Right cardiac atrium (tissue), 5 donors: ENCODE results near the gene ZDHHC7. TPM values are rescaled to one million over a fixed set of nuclear protein-coding genes. Genes with fewer than 3 reads are reported as not detected.

ENCODE experiments used
- ATAC-seq, 2 donors: fragments of 200-7000 bp; cut with Tn5 transposase; one replicate each; pipeline versions ENCODE4 v1.8.0 to v1.9.1; 2020; ENCODE audit warnings: moderate library complexity in 2 of 2, mild to moderate bottlenecking in 1 of 2
- DNase-seq, 3 donors: peaks; one replicate each; pipeline ENCODE4 v3.0.0-alpha.2; 2020
- H3K27ac ChIP-seq: one replicate; pipeline ENCODE4 v1.5.1; 2013; ENCODE audit warnings: mild to moderate bottlenecking, low read length, control low read depth, moderate library complexity
- H3K27me3 ChIP-seq: one replicate; pipeline ENCODE4 v1.6.1; 2013; ENCODE audit not compliant: control insufficient read depth, insufficient read depth
- H3K4me1 ChIP-seq: one replicate; pipeline ENCODE4 v1.6.1; 2013; ENCODE audit warnings: low read length; ENCODE audit not compliant: control insufficient read depth, insufficient read depth
- H3K4me3 ChIP-seq: one replicate; pipeline ENCODE4 v1.5.1; 2013; ENCODE audit warnings: low read length, control low read depth
- H3K9me3 ChIP-seq: one replicate; pipeline ENCODE4 v1.6.1; 2013; ENCODE audit warnings: low read length; ENCODE audit not compliant: control insufficient read depth
- WGBS: extraction: QIAGEN DNeasy Blood & Tissue Kit; methylation state at CpG from one replicate; pipeline ENCODE4 v1.1.7; 2013; 5-methylcytosine and 5-hydroxymethylcytosine counted together
- intact Hi-C, 4 donors: fragments of 100-400 bp; cut with DNase I; formaldehyde crosslinking; loops; one replicate each; pipeline versions ENCODE4 v1.11.0 to v1.14.0; 2022 to 2023
- polyA plus RNA-seq: library from polyadenylated mRNA; stranded (reverse); fragments of 200-250 nt; gene quantifications from one replicate; pipeline ENCODE4 v1.2.3, GENCODE V29; 2013
- total RNA-seq, 4 donors: library from RNA; stranded (reverse); fragmentation: NEBNext Ultra II Directional; extraction: Animal tissue kit (Norgen Biotek cat#: 25700); gene quantifications; one replicate each; pipeline ENCODE4 v1.2.1, GENCODE V29; 2021
- donor health status: healthy with polysubstance abuse.
- donor health status: DM: no; HTN: yes; CAD: no.
- donor health status: DM: no; HTN: no; CAD: no.
- donor health status: DM: no; HTN: yes; CAD: no; lungs with severe emphysema.
- donor health status: DM: yes; HTN: yes; CAD: no.

Gene ZDHHC7
- total and polyA plus RNA-seq, 5 donors = 19.4 to 39.2 (median 36.3) TPM

- peaks cover 2% of the 10 kb centered on the region for H3K4me1 ChIP-seq
- no peak overlapping the region for H3K4me3 ChIP-seq
- H3K27ac ChIP-seq = no peak overlapping the region
- no peaks in the 10 kb centered on the region for H3K9me3 ChIP-seq
- H3K27me3 ChIP-seq = no peaks in the 10 kb centered on the region
- WGBS = 75% methylated on average over 16 of the region's 16 CpGs
- DNase-seq (peak in 1 of 3 donors; percentile 50), ATAC-seq (no peak)
- intact Hi-C loops = no loop called here
Observed at GRCh38 chr16:85029981-85030401, 18.7 kb upstream of the ZDHHC7 start.

DNA sequence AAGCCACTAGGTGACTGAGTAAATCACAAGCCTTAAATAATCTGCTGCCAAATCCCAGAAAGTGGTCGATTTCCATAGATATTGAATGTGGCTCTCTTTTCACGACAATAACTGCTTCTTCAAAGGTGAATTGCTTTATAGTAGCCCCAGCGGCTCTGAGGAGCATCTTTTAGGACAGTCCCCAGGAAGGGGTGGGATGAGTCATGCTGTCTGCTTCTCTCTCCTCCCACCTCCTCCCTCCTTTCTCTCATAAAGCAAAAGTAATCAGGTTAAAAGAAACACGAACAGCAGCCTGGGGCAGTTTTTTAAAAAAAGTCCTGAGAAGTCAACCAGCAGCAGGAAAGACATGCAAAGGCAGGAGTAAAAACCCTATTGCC is 18.1 kb upstream of the ZDHHC7 start:
- intact Hi-C loops = no loop called here
- no peak overlapping the region for H3K4me3 ChIP-seq
- ATAC-seq = peak in 1 of 2 donors; percentile 23
- peak in 1 of 3 donors; percentile 16 for DNase-seq
- WGBS = 41% methylated on average over 4 of the region's 4 CpGs
- no peak overlapping the region for H3K27ac ChIP-seq
- H3K4me1 ChIP-seq = peaks cover 2% of the 10 kb centered on the region
- H3K9me3 ChIP-seq = no peaks in the 10 kb centered on the region
- no peaks in the 10 kb centered on the region for H3K27me3 ChIP-seq

DNA sequence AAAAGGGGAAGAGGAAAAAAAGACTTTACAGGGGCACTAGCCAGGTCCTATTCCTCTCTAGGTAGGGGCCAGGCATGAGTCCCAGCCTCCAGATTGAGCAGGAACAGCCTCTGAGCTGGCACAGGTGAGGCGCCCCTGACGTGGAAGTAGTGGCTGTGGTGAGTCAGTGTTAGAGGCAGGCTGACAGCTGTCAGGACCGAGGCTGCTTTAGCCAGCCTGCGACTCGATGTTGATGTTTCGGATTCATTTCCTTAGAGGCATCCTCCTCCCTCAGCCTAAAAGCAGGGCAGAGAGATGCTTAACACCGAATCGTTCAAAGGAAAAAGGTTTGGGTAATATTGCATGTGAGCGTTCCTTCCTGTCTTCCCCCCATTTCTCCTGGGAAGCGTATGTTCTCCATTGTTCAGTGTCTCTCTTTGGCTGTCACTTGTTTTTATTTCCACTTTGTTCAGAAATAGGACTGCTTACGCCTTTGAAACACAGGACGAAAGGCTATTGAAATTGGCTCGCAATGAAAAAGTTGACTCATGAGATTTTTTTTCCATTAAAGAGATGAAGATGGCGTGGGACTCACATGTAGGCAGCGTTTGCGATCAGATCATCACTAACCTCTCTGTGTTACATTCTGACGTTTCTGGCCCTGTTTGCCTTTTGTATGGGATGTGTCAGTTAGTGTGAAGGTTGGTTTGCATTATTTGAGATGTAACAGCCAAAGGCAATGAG is 17.5 kb upstream of the ZDHHC7 start:
- intact Hi-C loops = no loop called here
- H3K27me3 ChIP-seq = no peaks in the 10 kb centered on the region
- no peaks in the 10 kb centered on the region for H3K9me3 ChIP-seq
- H3K4me3 ChIP-seq = peak overlapping the region; percentile 81
- peak; percentile 22 to 72 for ATAC-seq
- H3K4me1 ChIP-seq = peaks cover 2% of the 10 kb centered on the region
- 33% methylated on average over 17 of the region's 17 CpGs for WGBS
- DNase-seq = peak; percentile 47 to 72 (median 54)
- no peak overlapping the region for H3K27ac ChIP-seq

GRCh38 chr16:85027958-85028684 is 16.8 kb upstream of the ZDHHC7 start:
- peak overlapping the region; percentile 49 for H3K27ac ChIP-seq
- H3K9me3 ChIP-seq = no peaks in the 10 kb centered on the region
- DNase-seq = peak in 1 of 3 donors; percentile 75
- H3K4me1 ChIP-seq = peaks cover 2% of the 10 kb centered on the region
- intact Hi-C loops = no loop called here
- H3K4me3 ChIP-seq = peak overlapping the region; percentile 81
- WGBS = 4% methylated on average over 41 of the region's 41 CpGs
- ATAC-seq = peak; percentile 21 to 32
- no peaks in the 10 kb centered on the region for H3K27me3 ChIP-seq

- WGBS = under 1% methylated on average over 59 of the region's 59 CpGs
- Histone ChIP-seq H3K9me3 (no peaks in the 10 kb centered on the region), H3K4me1 (peaks cover 2% of the 10 kb centered on the region), H3K27ac (peak within 1 kb of the TSS; percentile 54), H3K27me3 (no peaks in the 10 kb centered on the region), H3K4me3 (peak within 1 kb of the TSS; percentile 81)
- intact Hi-C loops = no loop called here
- DNase-seq = peak; percentile 95 to 98 (median 97)
- ATAC-seq = peak; percentile 84 to 93
Observed at GRCh38 chr16:85027349-85027957, 16.1 kb upstream of the ZDHHC7 start, which contains the start of gene KIAA0513. KIAA0513 (plus strand) TSS chr16:85027795; CDS start chr16:85067072, 39,277 bp downstream.

DNA sequence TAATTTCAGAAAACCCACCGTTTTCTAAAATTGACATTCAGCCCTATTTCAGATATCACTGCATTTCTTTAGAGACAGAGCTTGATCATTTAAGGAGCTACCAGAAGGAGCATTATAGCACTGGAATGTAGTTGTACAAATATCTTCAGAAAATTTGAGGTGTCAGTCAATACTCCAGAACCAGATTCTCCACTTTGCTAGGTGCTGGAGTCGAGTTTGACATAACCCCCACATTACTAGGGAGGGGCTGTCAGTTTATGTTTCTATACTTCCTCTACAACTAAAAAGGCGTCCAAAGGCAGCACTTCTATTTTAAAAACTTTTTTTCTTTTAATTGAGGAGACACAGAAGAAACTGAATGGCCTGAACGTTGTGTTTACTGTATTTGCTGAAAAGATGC is 15.4 kb upstream of the ZDHHC7 start:
- DNase-seq (no peak), ATAC-seq (no peak)
- intact Hi-C loops = no loop called here
- Histone ChIP-seq H3K4me3 (peak overlapping the region; percentile 81), H3K27me3 (no peaks in the 10 kb centered on the region), H3K4me1 (peaks cover 2% of the 10 kb centered on the region), H3K9me3 (no peaks in the 10 kb centered on the region), H3K27ac (no peak overlapping the region)
- 59% methylated on average over 4 of the region's 4 CpGs for WGBS

DNA sequence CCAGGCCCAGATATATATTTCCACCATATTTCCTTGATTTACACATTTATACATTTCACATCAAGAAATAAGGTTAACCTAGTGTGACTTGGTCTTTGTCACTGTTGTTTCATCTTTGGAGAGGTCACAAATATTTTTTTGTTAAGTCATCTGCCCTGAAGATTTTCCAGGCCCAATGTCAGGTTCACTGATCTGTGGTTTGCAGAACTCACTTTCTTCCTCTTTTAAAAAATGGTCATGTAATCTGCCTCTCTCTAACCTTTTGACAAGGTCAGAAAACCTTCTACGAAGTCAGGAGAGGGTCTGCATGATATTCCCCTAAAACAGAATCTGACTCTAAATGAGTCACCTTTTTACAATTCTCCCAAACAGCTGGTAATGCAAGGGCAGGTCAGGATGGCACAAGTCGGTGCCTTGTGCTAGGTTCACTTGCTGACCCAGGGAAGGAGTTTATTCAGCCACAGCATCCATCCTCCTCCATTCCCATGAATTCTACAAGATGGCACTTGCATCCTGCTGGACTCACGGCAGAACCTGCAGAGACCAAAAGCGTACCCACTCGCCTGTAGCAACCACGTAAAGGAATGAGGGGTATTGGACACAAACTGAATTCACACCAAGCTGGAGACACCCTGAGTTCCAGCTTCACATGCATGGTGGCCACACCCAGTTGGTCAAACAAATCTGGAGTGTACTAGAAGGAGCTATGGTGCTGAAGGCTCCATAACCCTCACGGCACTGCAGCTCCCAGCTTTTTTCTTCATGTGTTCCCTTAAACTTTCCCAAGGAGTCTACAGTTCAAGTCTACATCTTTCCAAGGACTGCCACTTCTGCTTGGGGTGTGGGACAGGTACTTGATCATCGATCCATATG is 14.7 kb upstream of the ZDHHC7 start:
- peaks cover 2% of the 10 kb centered on the region for H3K4me1 ChIP-seq
- DNase-seq = peak in 1 of 3 donors; percentile 16
- 91% methylated on average over 8 of the region's 8 CpGs for WGBS
- ATAC-seq = no peak
- no peak overlapping the region for H3K27ac ChIP-seq
- no peaks in the 10 kb centered on the region for H3K9me3 ChIP-seq
- no peaks in the 10 kb centered on the region for H3K27me3 ChIP-seq
- H3K4me3 ChIP-seq = no peak overlapping the region
- intact Hi-C loops = no loop called here

DNA sequence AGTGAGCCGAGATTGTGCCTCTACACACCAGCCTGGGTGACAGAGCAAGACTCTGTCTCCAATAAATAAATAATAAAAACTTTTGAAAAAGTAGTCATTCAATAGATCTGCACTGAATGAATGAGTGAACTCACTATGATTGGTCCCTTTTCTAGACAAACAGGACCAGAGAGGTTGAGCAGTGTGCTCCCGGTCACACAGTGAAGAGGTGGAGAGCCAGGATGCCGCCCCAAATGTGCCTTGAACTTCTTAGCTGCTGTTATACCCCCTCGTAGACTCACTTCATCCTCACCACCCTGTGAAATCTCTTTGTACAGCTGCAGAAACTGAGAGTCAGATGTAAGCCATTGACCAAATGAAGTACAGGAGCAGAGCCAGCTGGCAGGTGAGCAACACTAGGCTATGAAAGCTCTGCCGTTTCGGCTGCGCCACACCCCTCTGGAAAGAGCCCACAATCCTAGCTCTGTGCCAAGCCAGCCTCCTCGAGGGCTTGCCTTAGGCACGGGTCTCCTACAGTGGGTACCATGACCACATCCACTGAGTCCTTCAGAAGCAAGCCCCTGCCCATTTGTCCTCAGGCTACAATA is 8.4 kb upstream of the ZDHHC7 start:
- intact Hi-C loops = no loop called here
- WGBS = 60% methylated on average over 9 of the region's 9 CpGs
- Histone ChIP-seq H3K9me3 (no peaks in the 10 kb centered on the region), H3K27ac (no peak overlapping the region), H3K4me3 (no peak overlapping the region), H3K27me3 (no peaks in the 10 kb centered on the region), H3K4me1 (no peaks in the 10 kb centered on the region)
- ATAC-seq = peak; percentile 53 to 58
- DNase-seq = peak; percentile 63 to 86 (median 78)

GRCh38 chr16:85018529-85019236 is 7.3 kb upstream of the ZDHHC7 start:
- intact Hi-C loops = no loop called here
- H3K4me3 ChIP-seq = no peak overlapping the region
- H3K27ac ChIP-seq = no peak overlapping the region
- no peaks in the 10 kb centered on the region for H3K4me1 ChIP-seq
- no peaks in the 10 kb centered on the region for H3K27me3 ChIP-seq
- DNase-seq (no peak), ATAC-seq (no peak)
- 79% methylated on average over 19 of the region's 19 CpGs for WGBS
- no peaks in the 10 kb centered on the region for H3K9me3 ChIP-seq

DNA sequence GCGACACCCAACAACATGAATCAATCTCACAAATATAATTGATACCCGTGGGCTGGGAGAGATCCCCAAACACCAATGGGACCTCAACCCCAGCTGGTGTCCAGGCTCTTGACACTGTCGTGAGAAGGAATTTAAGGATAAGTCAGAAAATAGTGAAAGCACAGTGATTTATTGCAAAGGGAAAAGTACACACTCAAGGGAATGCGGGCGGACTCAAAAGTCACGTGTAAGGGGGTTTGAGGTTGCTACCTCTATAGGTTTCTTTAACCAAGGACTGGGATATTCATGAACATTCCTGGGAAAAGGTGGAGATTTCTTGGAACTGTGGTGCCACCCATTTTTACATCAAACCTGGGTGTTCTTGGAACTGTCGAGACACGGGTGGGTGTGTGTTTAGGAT is 6.3 kb upstream of the ZDHHC7 start:
- Histone ChIP-seq H3K27me3 (no peaks in the 10 kb centered on the region), H3K4me3 (no peak overlapping the region), H3K4me1 (no peaks in the 10 kb centered on the region), H3K27ac (no peak overlapping the region), H3K9me3 (no peaks in the 10 kb centered on the region)
- no peak for DNase-seq
- 83% methylated on average over 8 of the region's 8 CpGs for WGBS
- no peak for ATAC-seq
- intact Hi-C loops = no loop called here
